Endothelial cell (in vitro differentiated cells): ENCODE results near the gene PCDHGB2. TPM values are rescaled to one million over a fixed set of nuclear protein-coding genes. Genes with fewer than 3 reads are reported as not detected.
"Not testable (repeated sequence)": the region's sequence is repeated elsewhere in the genome, so short reads cannot be mapped to it uniquely, and the experiment has no call there.

Source experiments
- DNase-seq: peaks from one replicate; pipeline ENCODE4 v3.0.0; 2021; ENCODE audit warnings: low spot score
- H3K27ac Mint-ChIP-seq: one replicate; pipeline ENCODE4 v1.8.0; 2021; ENCODE audit warnings: mixed read lengths, inconsistent platforms; ENCODE audit not compliant: unreplicated experiment
- H3K27me3 Mint-ChIP-seq: one replicate; pipeline ENCODE4 v1.8.0; 2021; ENCODE audit warnings: mild to moderate bottlenecking, moderate library complexity, mixed read lengths, inconsistent platforms; ENCODE audit not compliant: unreplicated experiment
- H3K36me3 Mint-ChIP-seq: one replicate; pipeline ENCODE4 v1.8.0; 2021; ENCODE audit warnings: mild to moderate bottlenecking, low read depth, mixed read lengths, inconsistent platforms; ENCODE audit not compliant: unreplicated experiment
- H3K4me1 Mint-ChIP-seq: one replicate; pipeline ENCODE4 v1.8.0; 2021; ENCODE audit warnings: mild to moderate bottlenecking, mixed read lengths, inconsistent platforms; ENCODE audit not compliant: unreplicated experiment
- H3K4me3 Mint-ChIP-seq: one replicate; pipeline ENCODE4 v1.8.0; 2021; ENCODE audit warnings: mild to moderate bottlenecking, mixed read lengths, inconsistent platforms; ENCODE audit not compliant: unreplicated experiment
- H3K9me3 Mint-ChIP-seq: one replicate; pipeline ENCODE4 v1.8.0; 2021; ENCODE audit warnings: mixed read lengths, inconsistent platforms; ENCODE audit not compliant: unreplicated experiment
- CTCF ChIP-seq: fragments of 200-600 bp; sonication (generic); IDR thresholded peaks from one replicate; pipeline ENCODE4 v1.5.0; 2021; ENCODE audit warnings: antibody characterized with exemption; ENCODE audit not compliant: unreplicated experiment
- total RNA-seq: library from RNA; stranded (reverse); fragmentation: NEBNext Ultra II Directional; extraction: Animal tissue kit (Norgen Biotek cat#: 25700); gene quantifications from one replicate; pipeline ENCODE4 v1.2.1, GENCODE V29; 2021; ENCODE audit not compliant: unreplicated experiment

PCDHGB2 gene
- total RNA-seq, 1 donor from 2014 or later: 11.1 TPM

- Mint-ChIP-seq H3K27me3 (peaks cover 2% of the 10 kb centered on the region), H3K9me3 (peaks cover 28% of the 10 kb centered on the region), H3K4me1 (no peaks in the 10 kb centered on the region), H3K27ac (no peak within 1 kb of the TSS), H3K4me3 (peak within 1 kb of the TSS; percentile 76), H3K36me3 (peaks cover 56% of the 10 kb centered on the region)
- TF ChIP-seq CTCF: no peak
- no peak for DNase-seq
Observed at GRCh38 chr5:141369994-141370848, 10.4 kb downstream of the PCDHGB2 start, which contains the start of gene PCDHGB3. PCDHGB3 (plus strand) TSS chr5:141370242; CDS start chr5:141370395, 153 bp downstream.

- H3K4me3 Mint-ChIP-seq: peak overlapping the region; percentile 83
- DNase-seq: no peak
- peaks cover 27% of the 10 kb centered on the region for H3K9me3 Mint-ChIP-seq
- peaks cover 55% of the 10 kb centered on the region for H3K36me3 Mint-ChIP-seq
- peaks cover 2% of the 10 kb centered on the region for H3K27me3 Mint-ChIP-seq
- no peak for TF ChIP-seq CTCF
- H3K4me1 Mint-ChIP-seq: no peaks in the 10 kb centered on the region
- no peak overlapping the region for H3K27ac Mint-ChIP-seq
Observed at GRCh38 chr5:141371572-141372475, 12.0 kb downstream of the PCDHGB2 start.

- H3K27me3 Mint-ChIP-seq: peaks cover 2% of the 10 kb centered on the region
- TF ChIP-seq CTCF: no peak
- H3K36me3 Mint-ChIP-seq: peaks cover 62% of the 10 kb centered on the region
- H3K4me1 Mint-ChIP-seq: no peaks in the 10 kb centered on the region
- H3K9me3 Mint-ChIP-seq: peaks cover 27% of the 10 kb centered on the region
- H3K4me3 Mint-ChIP-seq: peak within 1 kb of the TSS; percentile 73
- DNase-seq: no peak
- no peak within 1 kb of the TSS for H3K27ac Mint-ChIP-seq
Observed at GRCh38 chr5:141373673-141374317, 14.0 kb downstream of the PCDHGB2 start, which contains the start of gene PCDHGA6. PCDHGA6 (plus strand) TSS chr5:141373891; CDS start chr5:141374084, 193 bp downstream.

- H3K4me3 Mint-ChIP-seq: peak overlapping the region; percentile 73
- no peak for DNase-seq
- TF ChIP-seq CTCF: no peak
- peaks cover 62% of the 10 kb centered on the region for H3K36me3 Mint-ChIP-seq
- no peaks in the 10 kb centered on the region for H3K4me1 Mint-ChIP-seq
- H3K27ac Mint-ChIP-seq: no peak overlapping the region
- peaks cover 2% of the 10 kb centered on the region for H3K27me3 Mint-ChIP-seq
- H3K9me3 Mint-ChIP-seq: peaks cover 27% of the 10 kb centered on the region
Observed at GRCh38 chr5:141374627-141375026, 14.8 kb downstream of the PCDHGB2 start.

- H3K27me3 Mint-ChIP-seq, H3K27ac Mint-ChIP-seq, H3K4me3 Mint-ChIP-seq, DNase-seq, H3K4me1 Mint-ChIP-seq: not testable (repeated sequence)
- Mint-ChIP-seq H3K36me3 (peaks cover 55% of the 10 kb centered on the region), H3K9me3 (peaks cover 27% of the 10 kb centered on the region)
Observed at GRCh38 chr5:141375444-141376155, 15.8 kb downstream of the PCDHGB2 start.
